Trophoblast cell (in vitro differentiated cells and primary cell): Measurements from ENCODE around the gene GEMIN4.

ENCODE experiments used
- DNase-seq, 2 donors: peaks; one replicate each; pipeline ENCODE4 v3.0.0-alpha.2; 2016
- H2AFZ ChIP-seq: 2 replicates; pipeline ENCODE4 v1.6.1; 2013; ENCODE audit warnings: low read length, moderate library complexity, mild to moderate bottlenecking; ENCODE audit not compliant: insufficient read depth, poor library complexity
- H2AK5ac ChIP-seq: 2 replicates; pipeline ENCODE4 v1.6.1; 2013; ENCODE audit warnings: mild to moderate bottlenecking, low read length
- H2BK120ac ChIP-seq: 2 replicates; pipeline ENCODE4 v1.6.1; 2013; ENCODE audit warnings: low read length, mild to moderate bottlenecking, moderate library complexity; ENCODE audit not compliant: insufficient read depth, poor library complexity
- H2BK12ac ChIP-seq: 2 replicates; pipeline ENCODE4 v1.6.1; 2013; ENCODE audit warnings: mild to moderate bottlenecking, low read length, moderate library complexity
- H2BK5ac ChIP-seq: 2 replicates; pipeline ENCODE4 v1.6.1; 2013; ENCODE audit warnings: low read length, low read depth, moderate library complexity, mild to moderate bottlenecking; ENCODE audit not compliant: poor library complexity
- H3K14ac ChIP-seq: 2 replicates; pipeline ENCODE4 v1.6.1; 2013; ENCODE audit warnings: mild to moderate bottlenecking, low read length
- H3K18ac ChIP-seq: 2 replicates; pipeline ENCODE4 v1.6.1; 2013; ENCODE audit warnings: mild to moderate bottlenecking, low read length
- H3K23ac ChIP-seq: 2 replicates; pipeline ENCODE4 v1.6.1; 2013; ENCODE audit warnings: low read length
- H3K27ac ChIP-seq: 2 replicates; pipeline ENCODE4 v1.5.1; 2013; ENCODE audit warnings: low read depth, mild to moderate bottlenecking, inconsistent platforms, low read length, moderate library complexity
- H3K27me3 ChIP-seq: 2 replicates; pipeline ENCODE4 v1.6.1; 2013; ENCODE audit warnings: inconsistent platforms, mild to moderate bottlenecking, low read length, moderate library complexity; ENCODE audit not compliant: insufficient read depth
- H3K36me3 ChIP-seq, 2 experiments: 1 replicate in 1 of 2; 2 replicates in 1 of 2; pipeline ENCODE4 v1.6.1; 2013; ENCODE audit warnings: low read length in 2 of 2, mild to moderate bottlenecking in 2 of 2, moderate library complexity in 1 of 2; ENCODE audit not compliant: insufficient read depth in 2 of 2, control insufficient read depth in 1 of 2
- H3K4ac ChIP-seq: 2 replicates; pipeline ENCODE4 v1.6.1; 2013; ENCODE audit warnings: low read depth, mild to moderate bottlenecking, low read length, moderate library complexity
- H3K4me1 ChIP-seq, 2 experiments: 1 replicate in 1 of 2; 2 replicates in 1 of 2; pipeline ENCODE4 v1.6.1; 2013; ENCODE audit warnings: low read length in 2 of 2, mild to moderate bottlenecking in 2 of 2, moderate library complexity in 1 of 2; ENCODE audit not compliant: insufficient read depth in 2 of 2, control insufficient read depth in 1 of 2
- H3K4me2 ChIP-seq: 2 replicates; pipeline ENCODE4 v1.6.1; 2013; ENCODE audit warnings: inconsistent platforms, mild to moderate bottlenecking, low read length, moderate library complexity
- H3K4me3 ChIP-seq: 2 replicates; pipeline ENCODE4 v1.5.1; 2013; ENCODE audit warnings: mild to moderate bottlenecking, low read depth, low read length, inconsistent platforms
- H3K79me1 ChIP-seq: one replicate; pipeline ENCODE4 v1.6.1; 2013; ENCODE audit warnings: low read length
- H3K79me2 ChIP-seq: 2 replicates; pipeline ENCODE4 v1.6.1; 2013; ENCODE audit warnings: low read length, mild to moderate bottlenecking; ENCODE audit not compliant: control insufficient read depth, insufficient read depth, poor library complexity
- H3K9ac ChIP-seq: 2 replicates; pipeline ENCODE4 v1.6.1; 2013; ENCODE audit warnings: mild to moderate bottlenecking, low read length
- H3K9me3 ChIP-seq: 2 replicates; pipeline ENCODE4 v1.6.1; 2013; ENCODE audit warnings: low read depth, mild to moderate bottlenecking, control low read depth, inconsistent platforms, low read length; ENCODE audit not compliant: insufficient read depth
- H4K12ac ChIP-seq: 2 replicates; pipeline ENCODE4 v1.6.1; 2013; ENCODE audit warnings: low read depth, mild to moderate bottlenecking, low read length, moderate library complexity
- H4K8ac ChIP-seq: 2 replicates; pipeline ENCODE4 v1.6.1; 2013; ENCODE audit warnings: low read depth, mild to moderate bottlenecking, low read length, moderate library complexity
- H4K91ac ChIP-seq: one replicate; pipeline ENCODE4 v1.6.1; 2013; ENCODE audit warnings: low read depth, mild to moderate bottlenecking, low read length, moderate library complexity
- WGBS: extraction: QIAGEN DNeasy Blood & Tissue Kit; methylation state at CpG from one replicate; pipeline ENCODE4 v1.1.7; 2013; ENCODE audit warnings: missing lambda C conversion rate; ENCODE audit not compliant: insufficient read length, insufficient coverage; ENCODE audit errors: extremely low coverage; 5-methylcytosine and 5-hydroxymethylcytosine counted together

The GEMIN4 gene

GRCh38 chr17:742147-742793, 9.8 kb downstream of the GEMIN4 start:
- no peak overlapping the region for H3K4me3 ChIP-seq
- no peak overlapping the region for H3K4ac ChIP-seq
- H3K4me2 ChIP-seq, result no peak overlapping the region
- H2BK5ac ChIP-seq, result no peak overlapping the region
- no peak overlapping the region for H3K27ac ChIP-seq
- peaks cover 68 to 72% of the 10 kb centered on the region in 2 experiments for H3K36me3 ChIP-seq
- H3K23ac ChIP-seq, result no peak overlapping the region
- no peaks in the 10 kb centered on the region for H3K4me1 ChIP-seq
- H3K27me3 ChIP-seq, result no peaks in the 10 kb centered on the region
- H3K9me3 ChIP-seq, result no peaks in the 10 kb centered on the region
- no peak overlapping the region for H3K18ac ChIP-seq
- H2BK120ac ChIP-seq, result no peak overlapping the region
- H2BK12ac ChIP-seq, result no peak overlapping the region
- no peak overlapping the region for H4K91ac ChIP-seq
- no peak overlapping the region for H4K12ac ChIP-seq
- DNase-seq, result no peak
- no peaks in the 10 kb centered on the region for H3K79me2 ChIP-seq
- no peak overlapping the region for H2AFZ ChIP-seq
- no peaks in the 10 kb centered on the region for H3K79me1 ChIP-seq
- no peak overlapping the region for H4K8ac ChIP-seq
- no CpG with 5 or more reads among the region's 11 CpGs for WGBS
- no peak overlapping the region for H3K9ac ChIP-seq
- no peak overlapping the region for H3K14ac ChIP-seq
- no peak overlapping the region for H2AK5ac ChIP-seq

- Histone ChIP-seq H3K79me1 (no peaks in the 10 kb centered on the region), H2BK120ac (no peak overlapping the region), H2BK5ac (no peak overlapping the region), H3K23ac (no peak overlapping the region), H3K79me2 (no peaks in the 10 kb centered on the region), H4K12ac (no peak overlapping the region), H3K18ac (no peak overlapping the region), H3K36me3 (peaks cover 50 to 54% of the 10 kb centered on the region in 2 experiments), H3K4ac (no peak overlapping the region), H2AFZ (no peak overlapping the region), H3K4me1 (no peaks in the 10 kb centered on the region), H2BK12ac (no peak overlapping the region), H3K14ac (no peak overlapping the region), H3K9ac (no peak overlapping the region), H2AK5ac (no peak overlapping the region), H3K4me3 (no peak overlapping the region), H3K27ac (no peak overlapping the region), H4K91ac (no peak overlapping the region), H3K4me2 (no peak overlapping the region), H3K9me3 (no peaks in the 10 kb centered on the region), H3K27me3 (no peaks in the 10 kb centered on the region), H4K8ac (no peak overlapping the region)
- no CpG with 5 or more reads among the region's 18 CpGs for WGBS
- peak; percentile 31 to 44 for DNase-seq
Observed at GRCh38 chr17:740240-741017, 11.6 kb downstream of the GEMIN4 start.

- WGBS, result no CpG with 5 or more reads among the region's 13 CpGs
Observed at GRCh38 chr17:737561-738113, 14.4 kb downstream of the GEMIN4 start.

DNA sequence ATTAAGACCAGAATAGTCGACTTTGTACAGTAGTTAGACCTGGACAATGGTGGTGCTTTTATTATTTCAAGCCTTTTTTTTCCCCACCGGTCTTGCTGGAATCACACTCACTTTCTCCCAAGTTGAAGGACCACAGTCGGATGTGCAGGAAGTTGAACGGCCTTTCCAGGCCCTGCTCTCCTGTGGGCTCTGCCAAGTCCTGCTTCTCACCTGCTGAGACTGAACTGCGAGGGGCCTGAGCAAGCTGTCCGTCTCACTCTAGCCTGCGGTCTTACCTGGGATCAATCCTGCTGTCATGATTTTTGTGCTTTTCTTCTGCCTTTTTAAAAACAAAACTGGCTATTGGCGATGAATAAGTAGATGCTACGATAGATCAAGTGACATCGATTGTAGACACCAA, 18.3 kb downstream of the GEMIN4 start:
- H3K9ac ChIP-seq, result no peak overlapping the region
- H3K36me3 ChIP-seq, result peaks cover 8 to 13% of the 10 kb centered on the region in 2 experiments
- no peak overlapping the region for H3K23ac ChIP-seq
- H3K4me2 ChIP-seq, result peak overlapping the region; percentile 75
- no peak overlapping the region for H2AK5ac ChIP-seq
- peaks cover 10% of the 10 kb centered on the region for H3K79me2 ChIP-seq
- no CpG with 5 or more reads among the region's 10 CpGs for WGBS
- H4K12ac ChIP-seq, result no peak overlapping the region
- H3K9me3 ChIP-seq, result no peaks in the 10 kb centered on the region
- no peak overlapping the region for H2BK120ac ChIP-seq
- H3K27ac ChIP-seq, result no peak overlapping the region
- H3K4me1 ChIP-seq, result peaks cover 2 to 4% of the 10 kb centered on the region in 2 experiments
- H2BK12ac ChIP-seq, result no peak overlapping the region
- H4K91ac ChIP-seq, result no peak overlapping the region
- H4K8ac ChIP-seq, result no peak overlapping the region
- no peak for DNase-seq
- no peak overlapping the region for H3K4ac ChIP-seq
- H3K4me3 ChIP-seq, result no peak overlapping the region
- H2BK5ac ChIP-seq, result no peak overlapping the region
- H3K14ac ChIP-seq, result no peak overlapping the region
- H3K79me1 ChIP-seq, result peaks cover 12% of the 10 kb centered on the region
- no peak overlapping the region for H2AFZ ChIP-seq
- no peak overlapping the region for H3K18ac ChIP-seq
- H3K27me3 ChIP-seq, result no peaks in the 10 kb centered on the region

More at GRCh38 chr17:737561-738113, 14.4 kb downstream of the GEMIN4 start:
- H4K8ac ChIP-seq, result no peak overlapping the region
- H3K79me1 ChIP-seq, result peaks cover 5% of the 10 kb centered on the region
- no peak for DNase-seq
- H3K27me3 ChIP-seq, result no peaks in the 10 kb centered on the region
- no peak overlapping the region for H3K4ac ChIP-seq
- no peak overlapping the region for H3K4me3 ChIP-seq
- H2AFZ ChIP-seq, result no peak overlapping the region
- H3K18ac ChIP-seq, result no peak overlapping the region
- no peaks in the 10 kb centered on the region for H3K9me3 ChIP-seq
- H3K4me2 ChIP-seq, result no peak overlapping the region
- H3K27ac ChIP-seq, result no peak overlapping the region
- H3K36me3 ChIP-seq, result peaks cover 34 to 39% of the 10 kb centered on the region in 2 experiments
- no peak overlapping the region for H2BK120ac ChIP-seq
- no peak overlapping the region for H3K14ac ChIP-seq
- no peak overlapping the region for H3K9ac ChIP-seq
- no peak overlapping the region for H3K23ac ChIP-seq
- H3K79me2 ChIP-seq, result peaks cover 5% of the 10 kb centered on the region
- H4K91ac ChIP-seq, result no peak overlapping the region
- no peak overlapping the region for H2AK5ac ChIP-seq
- H3K4me1 ChIP-seq, result peaks cover 2% of the 10 kb centered on the region in 2 experiments
- no peak overlapping the region for H2BK12ac ChIP-seq
- H4K12ac ChIP-seq, result no peak overlapping the region
- no peak overlapping the region for H2BK5ac ChIP-seq
